ENCODE data around the gene ABCD1.

- no peak for TF ChIP-seq POLR2A (IDR thresholded peaks at IDR 0.05; ENCODE audit: low read depth)
- TF ChIP-seq POLR2AphosphoS5 (IDR thresholded peaks at IDR 0.05), result no peak
- no peak for TF ChIP-seq CTCF (IDR thresholded peaks at IDR 0.05)
Measured at GRCh38 chrX:153735274-153735673, 10.6 kb downstream of the ABCD1 start.

Data from esophagus muscularis mucosa (tissue), 3 donors.